ENCODE data around the gene TF.

Gene TF

GRCh38 chr3:133757701-133758567 lies 11.7 kb downstream of the TF start:
- no peak for DNase-seq (ENCODE audit: extremely low read depth, insufficient read length)
- no peak for TF ChIP-seq CTCF (IDR thresholded peaks at IDR 0.05; ENCODE audit: insufficient read depth, low read length, poor library complexity, severe bottlenecking)
- Histone ChIP-seq H3K27me3 (replicated peaks; ENCODE audit: control insufficient read depth, insufficient read depth, low read length) (no peaks in the 10 kb centered on the region; the same call in 1 of the 2 replicates), H3K4me3 (replicated peaks; ENCODE audit: low read depth, low read length) (no peak overlapping the region), H3K36me3 (ENCODE audit: control insufficient read depth, insufficient read depth, low read length) (no peaks in the 10 kb centered on the region)

DNA sequence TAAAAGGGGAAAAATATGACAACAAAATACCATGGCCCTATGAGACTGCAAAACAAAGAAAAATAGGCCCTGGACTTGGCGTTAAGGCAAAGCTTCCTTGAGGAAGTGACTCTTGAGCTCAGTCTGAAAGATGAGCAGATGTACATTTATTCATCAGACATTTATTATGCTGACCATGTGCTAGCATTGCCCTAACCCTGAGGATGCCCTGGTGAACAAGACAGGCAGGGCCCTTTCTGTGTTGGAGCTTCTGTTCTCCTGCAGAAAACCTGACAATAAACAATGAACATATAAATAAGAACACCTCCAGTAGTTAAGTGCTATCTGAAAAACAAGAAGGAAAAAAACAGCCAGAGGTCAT lies 12.4 kb downstream of the TF start:
- DNase-seq (ENCODE audit: extremely low read depth, insufficient read length), result no peak
- H3K36me3 ChIP-seq (ENCODE audit: control insufficient read depth, insufficient read depth, low read length), result no peaks in the 10 kb centered on the region
- no peak for TF ChIP-seq CTCF (IDR thresholded peaks at IDR 0.05; ENCODE audit: insufficient read depth, low read length, poor library complexity, severe bottlenecking)
- no peaks in the 10 kb centered on the region; the same call in 1 of the 2 replicates for H3K27me3 ChIP-seq (replicated peaks; ENCODE audit: control insufficient read depth, insufficient read depth, low read length)
- no peak overlapping the region for H3K4me3 ChIP-seq (replicated peaks; ENCODE audit: low read depth, low read length)

- TF ChIP-seq CTCF (IDR thresholded peaks at IDR 0.05; ENCODE audit: insufficient read depth, low read length, poor library complexity, severe bottlenecking), result no peak
- no peak for DNase-seq (ENCODE audit: extremely low read depth, insufficient read length)
- Histone ChIP-seq H3K4me3 (replicated peaks; ENCODE audit: low read depth, low read length) (no peak overlapping the region), H3K36me3 (ENCODE audit: control insufficient read depth, insufficient read depth, low read length) (no peaks in the 10 kb centered on the region), H3K27me3 (replicated peaks; ENCODE audit: control insufficient read depth, insufficient read depth, low read length) (no peaks in the 10 kb centered on the region; the same call in 1 of the 2 replicates)
Measured at GRCh38 chr3:133758964-133759739, 13.0 kb downstream of the TF start.

GRCh38 chr3:133759740-133760305 lies 13.6 kb downstream of the TF start:
- TF ChIP-seq CTCF (IDR thresholded peaks at IDR 0.05; ENCODE audit: insufficient read depth, low read length, poor library complexity, severe bottlenecking), result no peak
- Histone ChIP-seq H3K36me3 (ENCODE audit: control insufficient read depth, insufficient read depth, low read length) (no peaks in the 10 kb centered on the region), H3K4me3 (replicated peaks; ENCODE audit: low read depth, low read length) (no peak overlapping the region), H3K27me3 (replicated peaks; ENCODE audit: control insufficient read depth, insufficient read depth, low read length) (no peaks in the 10 kb centered on the region; the same call in 1 of the 2 replicates)
- DNase-seq (ENCODE audit: extremely low read depth, insufficient read length), result no peak

GRCh38 chr3:133760916-133761315 lies 14.7 kb downstream of the TF start:
- DNase-seq (ENCODE audit: extremely low read depth, insufficient read length), result no peak
- H3K27me3 ChIP-seq (replicated peaks; ENCODE audit: control insufficient read depth, insufficient read depth, low read length), result no peaks in the 10 kb centered on the region; the same call in 1 of the 2 replicates
- no peak overlapping the region for H3K4me3 ChIP-seq (replicated peaks; ENCODE audit: low read depth, low read length)
- no peaks in the 10 kb centered on the region for H3K36me3 ChIP-seq (ENCODE audit: control insufficient read depth, insufficient read depth, low read length)
- no peak for TF ChIP-seq CTCF (IDR thresholded peaks at IDR 0.05; ENCODE audit: insufficient read depth, low read length, poor library complexity, severe bottlenecking)
